ENCODE measurements around the gene ADORA1.

The ADORA1 gene

DNA sequence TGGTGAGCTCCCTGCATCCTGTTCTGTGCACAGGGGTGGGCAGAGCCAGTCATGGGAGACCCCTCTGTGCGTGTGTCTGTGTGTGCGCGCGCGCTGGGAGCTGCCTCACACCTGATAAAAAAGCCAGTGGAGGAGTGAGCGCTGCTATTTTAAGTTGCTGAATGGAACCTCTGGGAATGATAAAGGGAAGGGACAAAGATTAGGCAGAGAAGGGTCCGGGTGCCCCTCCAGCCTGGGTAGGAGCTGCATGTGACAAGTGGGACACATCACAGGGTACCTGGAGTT is 847 bp downstream of the ADORA1 start:
- in situ Hi-C loops (cut with MboI; ENCODE audit: low pct_unique_long_range_greater_than_20kb, low sequenced_read_pairs, unreplicated experiment), result no loop called here
- DNase-seq (ENCODE audit: low spot score), result no peak
- TF ChIP-seq CTCF (IDR thresholded peaks at IDR 0.05; ENCODE audit: extremely low read depth, insufficient read depth, missing control alignments), result no peak

DNA sequence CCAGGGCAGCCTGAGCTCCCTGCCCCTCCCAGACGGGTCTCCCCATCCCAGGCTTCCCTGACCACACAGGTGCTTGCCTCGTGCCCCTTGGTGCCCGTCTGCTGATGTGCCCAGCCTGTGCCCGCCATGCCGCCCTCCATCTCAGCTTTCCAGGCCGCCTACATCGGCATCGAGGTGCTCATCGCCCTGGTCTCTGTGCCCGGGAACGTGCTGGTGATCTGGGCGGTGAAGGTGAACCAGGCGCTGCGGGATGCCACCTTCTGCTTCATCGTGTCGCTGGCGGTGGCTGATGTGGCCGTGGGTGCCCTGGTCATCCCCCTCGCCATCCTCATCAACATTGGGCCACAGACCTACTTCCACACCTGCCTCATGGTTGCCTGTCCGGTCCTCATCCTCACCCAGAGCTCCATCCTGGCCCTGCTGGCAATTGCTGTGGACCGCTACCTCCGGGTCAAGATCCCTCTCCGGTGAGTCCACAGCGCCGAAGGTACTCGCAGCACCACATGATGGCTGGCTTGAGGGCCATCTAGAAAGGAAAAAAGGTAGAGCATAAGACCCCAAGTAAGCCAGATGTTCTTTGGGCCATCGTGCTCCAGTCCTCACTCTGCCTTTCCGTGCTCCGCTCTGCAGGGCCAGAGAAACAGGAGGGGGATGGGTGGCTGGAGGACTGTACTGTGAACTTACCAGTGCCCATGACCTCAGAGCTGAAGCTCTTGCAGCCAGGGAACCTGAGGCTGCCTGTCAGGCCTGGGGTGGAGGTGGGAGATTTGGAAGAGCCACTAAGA is 1.4 kb downstream of the ADORA1 start:
- no peak for DNase-seq (ENCODE audit: low spot score)
- no peak for TF ChIP-seq CTCF (IDR thresholded peaks at IDR 0.05; ENCODE audit: extremely low read depth, insufficient read depth, missing control alignments)
- in situ Hi-C loops (cut with MboI; ENCODE audit: low pct_unique_long_range_greater_than_20kb, low sequenced_read_pairs, unreplicated experiment), result no loop called here

- DNase-seq (ENCODE audit: low spot score), result no peak
- TF ChIP-seq CTCF (IDR thresholded peaks at IDR 0.05; ENCODE audit: extremely low read depth, insufficient read depth, missing control alignments), result no peak
- in situ Hi-C loops (cut with MboI; ENCODE audit: low pct_unique_long_range_greater_than_20kb, low sequenced_read_pairs, unreplicated experiment), result no loop called here
Observed at GRCh38 chr1:203129501-203130231, 2.1 kb downstream of the ADORA1 start.

DNA sequence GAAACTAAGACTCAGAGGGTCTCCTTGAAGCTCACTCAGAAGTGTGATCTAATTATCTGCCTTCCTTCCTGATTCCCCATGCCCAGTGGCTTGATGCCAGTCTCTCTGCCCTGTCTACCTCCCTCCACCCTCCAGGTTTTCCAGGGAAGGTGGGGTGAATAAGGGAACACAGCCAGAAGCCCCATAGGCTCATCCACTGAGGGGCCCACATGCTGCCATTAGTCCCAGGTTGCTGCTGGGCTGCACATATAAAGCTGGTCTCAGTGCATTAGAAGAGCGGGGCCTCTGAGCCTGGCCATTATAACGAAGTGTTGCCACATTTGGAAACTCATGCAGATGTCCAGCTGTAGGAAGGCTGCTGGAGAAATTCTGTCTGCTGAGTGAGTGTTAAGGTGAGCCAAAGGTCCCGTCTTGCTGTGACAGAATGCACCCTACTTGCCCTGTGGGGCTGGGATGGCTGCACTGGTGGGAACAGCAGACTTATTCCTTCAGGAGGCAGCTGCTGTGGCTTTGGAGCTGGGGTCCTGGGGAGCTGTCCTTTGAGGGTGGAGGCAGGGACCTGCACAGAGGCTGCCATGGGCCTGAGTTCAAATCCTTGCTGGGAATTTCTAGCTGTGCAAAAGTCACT is 2.9 kb downstream of the ADORA1 start:
- in situ Hi-C loops (cut with MboI; ENCODE audit: low pct_unique_long_range_greater_than_20kb, low sequenced_read_pairs, unreplicated experiment), result no loop called here
- no peak for DNase-seq (ENCODE audit: low spot score)

GRCh38 chr1:203131548-203132200 is 4.1 kb downstream of the ADORA1 start:
- in situ Hi-C loops (cut with MboI; ENCODE audit: low pct_unique_long_range_greater_than_20kb, low sequenced_read_pairs, unreplicated experiment), result no loop called here
- TF ChIP-seq CTCF (IDR thresholded peaks at IDR 0.05; ENCODE audit: extremely low read depth, insufficient read depth, missing control alignments), result no peak
- DNase-seq (ENCODE audit: low spot score), result no peak

More for the DNA sequence above, 2.9 kb downstream of the ADORA1 start:
- TF ChIP-seq CTCF (IDR thresholded peaks at IDR 0.05; ENCODE audit: extremely low read depth, insufficient read depth, missing control alignments), result no peak

GRCh38 chr1:203133970-203134725 is 6.6 kb downstream of the ADORA1 start:
- no peak for DNase-seq (ENCODE audit: low spot score)
- in situ Hi-C loops (cut with MboI; ENCODE audit: low pct_unique_long_range_greater_than_20kb, low sequenced_read_pairs, unreplicated experiment), result no loop called here
- TF ChIP-seq CTCF (IDR thresholded peaks at IDR 0.05; ENCODE audit: extremely low read depth, insufficient read depth, missing control alignments), result no peak

Measured in GM13977 (cell line).